Cerebellar nuclear complex (tissue), 1 donor: ENCODE results near the gene TOPORS.

Experiments
- DNase-seq, 2 experiments: peaks; one replicate each; lab custom pipeline; 2025; lab: John Stamatoyannopoulos, UW

Gene TOPORS

GRCh38 chr9:32502464-32502863 is 49.9 kb downstream of the TOPORS start:
- DNase-seq = no peak

GRCh38 chr9:32501868-32502267 is 50.5 kb downstream of the TOPORS start:
- no peak for DNase-seq

GRCh38 chr9:32500768-32501167 is 51.6 kb downstream of the TOPORS start:
- DNase-seq = no peak

- DNase-seq = no peak
These were observed 54.5 kb downstream of the TOPORS start for GRCh38 chr9:32497921-32498320.

GRCh38 chr9:32490601-32491000 is 61.8 kb downstream of the TOPORS start:
- no peak for DNase-seq
